Fibroblast of upper back skin (primary cell): Measurements from ENCODE around the gene SNX13.
"Not testable (repeated sequence)": the region's sequence is repeated elsewhere in the genome, so short reads cannot be mapped to it uniquely, and the experiment has no call there.

ENCODE experiments used
- DNase-seq: peaks from one replicate; pipeline ENCODE4 v3.0.0-alpha.2; 2013

Gene SNX13

GRCh38 chr7:17844514-17845196 is 95.6 kb downstream of the SNX13 start:
- peak; percentile 6 for DNase-seq

GRCh38 chr7:17844022-17844421 is 96.3 kb downstream of the SNX13 start:
- DNase-seq = no peak

- DNase-seq = no peak
Observed at GRCh38 chr7:17843041-17843440, 97.3 kb downstream of the SNX13 start.

- DNase-seq = no peak
Observed at GRCh38 chr7:17832820-17833355, 107.4 kb downstream of the SNX13 start.

- DNase-seq = no peak
Observed at GRCh38 chr7:17832242-17832641, 108.1 kb downstream of the SNX13 start.

GRCh38 chr7:17830206-17830605 is 110.1 kb downstream of the SNX13 start:
- DNase-seq = no peak

GRCh38 chr7:17829001-17829400 is 111.3 kb downstream of the SNX13 start:
- no peak for DNase-seq

- DNase-seq = no peak
Observed at GRCh38 chr7:17822547-17823173, 117.6 kb downstream of the SNX13 start.

- no peak for DNase-seq
Observed at GRCh38 chr7:17816903-17817302, 123.4 kb downstream of the SNX13 start.

- DNase-seq = no peak
Observed at GRCh38 chr7:17815318-17815717, 125.0 kb downstream of the SNX13 start.

GRCh38 chr7:17814058-17814457 is 126.2 kb downstream of the SNX13 start:
- no peak for DNase-seq

- not testable (repeated sequence) for DNase-seq
Observed at GRCh38 chr7:17809215-17809614, 131.1 kb downstream of the SNX13 start.

GRCh38 chr7:17807242-17807641 is 133.1 kb downstream of the SNX13 start:
- no peak for DNase-seq

GRCh38 chr7:17806631-17807030 is 133.7 kb downstream of the SNX13 start:
- DNase-seq = no peak

GRCh38 chr7:17802056-17802455 is 138.2 kb downstream of the SNX13 start:
- DNase-seq = peak; percentile 19

- no peak for DNase-seq
Observed at GRCh38 chr7:17792075-17792936, 148.0 kb downstream of the SNX13 start.

GRCh38 chr7:17787257-17787656 is 153.0 kb downstream of the SNX13 start:
- DNase-seq = no peak

- DNase-seq = no peak
Observed at GRCh38 chr7:17786314-17786852, 153.9 kb downstream of the SNX13 start.

- no peak for DNase-seq
Observed at GRCh38 chr7:17782216-17782549, 158.1 kb downstream of the SNX13 start.

GRCh38 chr7:17781491-17782215 is 158.6 kb downstream of the SNX13 start:
- peak; percentile 64 for DNase-seq

- no peak for DNase-seq
Observed at GRCh38 chr7:17779381-17779780, 160.9 kb downstream of the SNX13 start.

- DNase-seq = no peak
Observed at GRCh38 chr7:17774716-17775288, 165.5 kb downstream of the SNX13 start.
